ENCODE results near the gene PROX2.

DNA sequence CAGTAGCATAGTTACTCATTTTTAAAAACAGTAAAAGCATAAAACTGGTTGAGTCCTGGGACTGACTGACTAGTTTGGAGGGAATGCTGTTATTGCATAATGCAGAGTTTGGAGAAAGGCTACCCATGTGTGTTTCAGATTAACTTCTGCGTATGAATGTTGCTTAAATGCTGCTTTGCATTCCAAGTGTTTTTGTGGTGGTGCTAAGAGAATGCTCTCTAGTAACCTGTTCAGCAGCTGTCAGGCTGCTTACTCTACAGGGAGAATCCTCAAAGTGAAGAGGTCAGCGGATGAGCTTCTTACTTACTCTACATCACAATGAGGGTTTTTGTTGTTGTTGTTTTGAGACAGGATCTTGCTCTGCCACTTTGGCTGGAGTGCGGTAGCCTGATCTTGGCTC is 10.1 kb upstream of the PROX2 start:
- no peak for TF ChIP-seq POLR2A (IDR thresholded peaks at IDR 0.05)
- TF ChIP-seq, protein P1, sequence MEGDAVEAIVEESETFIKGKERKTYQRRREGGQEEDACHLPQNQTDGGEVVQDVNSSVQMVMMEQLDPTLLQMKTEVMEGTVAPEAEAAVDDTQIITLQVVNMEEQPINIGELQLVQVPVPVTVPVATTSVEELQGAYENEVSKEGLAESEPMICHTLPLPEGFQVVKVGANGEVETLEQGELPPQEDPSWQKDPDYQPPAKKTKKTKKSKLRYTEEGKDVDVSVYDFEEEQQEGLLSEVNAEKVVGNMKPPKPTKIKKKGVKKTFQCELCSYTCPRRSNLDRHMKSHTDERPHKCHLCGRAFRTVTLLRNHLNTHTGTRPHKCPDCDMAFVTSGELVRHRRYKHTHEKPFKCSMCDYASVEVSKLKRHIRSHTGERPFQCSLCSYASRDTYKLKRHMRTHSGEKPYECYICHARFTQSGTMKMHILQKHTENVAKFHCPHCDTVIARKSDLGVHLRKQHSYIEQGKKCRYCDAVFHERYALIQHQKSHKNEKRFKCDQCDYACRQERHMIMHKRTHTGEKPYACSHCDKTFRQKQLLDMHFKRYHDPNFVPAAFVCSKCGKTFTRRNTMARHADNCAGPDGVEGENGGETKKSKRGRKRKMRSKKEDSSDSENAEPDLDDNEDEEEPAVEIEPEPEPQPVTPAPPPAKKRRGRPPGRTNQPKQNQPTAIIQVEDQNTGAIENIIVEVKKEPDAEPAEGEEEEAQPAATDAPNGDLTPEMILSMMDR (IDR thresholded peaks at IDR 0.05): no peak

Measured in adrenal gland (tissue), 5 donors.